ENCODE results near the gene NRL.

The NRL gene

GRCh38 chr14:24057271-24057670 lies 57.5 kb downstream of the NRL start:
- no peaks in the 10 kb centered on the region; the same call in 1 of the 2 replicates for H3K27me3 ChIP-seq (replicated peaks; ENCODE audit: control insufficient read depth, insufficient read depth, low read length)
- TF ChIP-seq, protein P1, sequence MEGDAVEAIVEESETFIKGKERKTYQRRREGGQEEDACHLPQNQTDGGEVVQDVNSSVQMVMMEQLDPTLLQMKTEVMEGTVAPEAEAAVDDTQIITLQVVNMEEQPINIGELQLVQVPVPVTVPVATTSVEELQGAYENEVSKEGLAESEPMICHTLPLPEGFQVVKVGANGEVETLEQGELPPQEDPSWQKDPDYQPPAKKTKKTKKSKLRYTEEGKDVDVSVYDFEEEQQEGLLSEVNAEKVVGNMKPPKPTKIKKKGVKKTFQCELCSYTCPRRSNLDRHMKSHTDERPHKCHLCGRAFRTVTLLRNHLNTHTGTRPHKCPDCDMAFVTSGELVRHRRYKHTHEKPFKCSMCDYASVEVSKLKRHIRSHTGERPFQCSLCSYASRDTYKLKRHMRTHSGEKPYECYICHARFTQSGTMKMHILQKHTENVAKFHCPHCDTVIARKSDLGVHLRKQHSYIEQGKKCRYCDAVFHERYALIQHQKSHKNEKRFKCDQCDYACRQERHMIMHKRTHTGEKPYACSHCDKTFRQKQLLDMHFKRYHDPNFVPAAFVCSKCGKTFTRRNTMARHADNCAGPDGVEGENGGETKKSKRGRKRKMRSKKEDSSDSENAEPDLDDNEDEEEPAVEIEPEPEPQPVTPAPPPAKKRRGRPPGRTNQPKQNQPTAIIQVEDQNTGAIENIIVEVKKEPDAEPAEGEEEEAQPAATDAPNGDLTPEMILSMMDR (IDR thresholded peaks at IDR 0.05; ENCODE audit: insufficient read depth, low read length, poor library complexity, severe bottlenecking), result no peak
- no peaks in the 10 kb centered on the region for H3K36me3 ChIP-seq (ENCODE audit: control insufficient read depth, insufficient read depth, low read length)
- H3K4me3 ChIP-seq (replicated peaks; ENCODE audit: low read depth, low read length), result no peak overlapping the region
- no peak for DNase-seq (ENCODE audit: extremely low read depth, insufficient read length)

- Histone ChIP-seq H3K36me3 (ENCODE audit: control insufficient read depth, insufficient read depth, low read length) (no peaks in the 10 kb centered on the region), H3K27me3 (replicated peaks; ENCODE audit: control insufficient read depth, insufficient read depth, low read length) (no peaks in the 10 kb centered on the region; the same call in 1 of the 2 replicates), H3K4me3 (replicated peaks; ENCODE audit: low read depth, low read length) (no peak overlapping the region)
- TF ChIP-seq, protein P1 (IDR thresholded peaks at IDR 0.05; ENCODE audit: insufficient read depth, low read length, poor library complexity, severe bottlenecking), result no peak
- DNase-seq (ENCODE audit: extremely low read depth, insufficient read length), result no peak
These were observed 58.0 kb downstream of the NRL start for GRCh38 chr14:24056800-24057184.

- H3K4me3 ChIP-seq (replicated peaks; ENCODE audit: low read depth, low read length), result no peak overlapping the region
- TF ChIP-seq, protein P1 (IDR thresholded peaks at IDR 0.05; ENCODE audit: insufficient read depth, low read length, poor library complexity, severe bottlenecking), result no peak
- H3K27me3 ChIP-seq (replicated peaks; ENCODE audit: control insufficient read depth, insufficient read depth, low read length), result no peaks in the 10 kb centered on the region; the same call in 1 of the 2 replicates
- no peaks in the 10 kb centered on the region for H3K36me3 ChIP-seq (ENCODE audit: control insufficient read depth, insufficient read depth, low read length)
- no peak for DNase-seq (ENCODE audit: extremely low read depth, insufficient read length)
These were observed 58.6 kb downstream of the NRL start for GRCh38 chr14:24055971-24056799.

- DNase-seq (ENCODE audit: extremely low read depth, insufficient read length), result no peak
- TF ChIP-seq, protein P1 (IDR thresholded peaks at IDR 0.05; ENCODE audit: insufficient read depth, low read length, poor library complexity, severe bottlenecking), result no peak
- H3K4me3 ChIP-seq (replicated peaks; ENCODE audit: low read depth, low read length), result no peak overlapping the region
- H3K36me3 ChIP-seq (ENCODE audit: control insufficient read depth, insufficient read depth, low read length), result no peaks in the 10 kb centered on the region
- H3K27me3 ChIP-seq (replicated peaks; ENCODE audit: control insufficient read depth, insufficient read depth, low read length), result no peaks in the 10 kb centered on the region; the same call in 1 of the 2 replicates
These were observed 60.1 kb downstream of the NRL start for GRCh38 chr14:24054646-24055045.

GRCh38 chr14:24054324-24054641 lies 60.5 kb downstream of the NRL start:
- no peak for DNase-seq (ENCODE audit: extremely low read depth, insufficient read length)
- H3K4me3 ChIP-seq (replicated peaks; ENCODE audit: low read depth, low read length), result no peak overlapping the region
- no peaks in the 10 kb centered on the region; the same call in 1 of the 2 replicates for H3K27me3 ChIP-seq (replicated peaks; ENCODE audit: control insufficient read depth, insufficient read depth, low read length)
- TF ChIP-seq, protein P1 (IDR thresholded peaks at IDR 0.05; ENCODE audit: insufficient read depth, low read length, poor library complexity, severe bottlenecking), result no peak
- no peaks in the 10 kb centered on the region for H3K36me3 ChIP-seq (ENCODE audit: control insufficient read depth, insufficient read depth, low read length)

All from GM06990 (cell line).